ENCODE data around the gene USP43.
"Not testable (repeated sequence)": the region's sequence is repeated elsewhere in the genome, so short reads cannot be mapped to it uniquely, and the experiment has no call there.

USP43 gene

DNA sequence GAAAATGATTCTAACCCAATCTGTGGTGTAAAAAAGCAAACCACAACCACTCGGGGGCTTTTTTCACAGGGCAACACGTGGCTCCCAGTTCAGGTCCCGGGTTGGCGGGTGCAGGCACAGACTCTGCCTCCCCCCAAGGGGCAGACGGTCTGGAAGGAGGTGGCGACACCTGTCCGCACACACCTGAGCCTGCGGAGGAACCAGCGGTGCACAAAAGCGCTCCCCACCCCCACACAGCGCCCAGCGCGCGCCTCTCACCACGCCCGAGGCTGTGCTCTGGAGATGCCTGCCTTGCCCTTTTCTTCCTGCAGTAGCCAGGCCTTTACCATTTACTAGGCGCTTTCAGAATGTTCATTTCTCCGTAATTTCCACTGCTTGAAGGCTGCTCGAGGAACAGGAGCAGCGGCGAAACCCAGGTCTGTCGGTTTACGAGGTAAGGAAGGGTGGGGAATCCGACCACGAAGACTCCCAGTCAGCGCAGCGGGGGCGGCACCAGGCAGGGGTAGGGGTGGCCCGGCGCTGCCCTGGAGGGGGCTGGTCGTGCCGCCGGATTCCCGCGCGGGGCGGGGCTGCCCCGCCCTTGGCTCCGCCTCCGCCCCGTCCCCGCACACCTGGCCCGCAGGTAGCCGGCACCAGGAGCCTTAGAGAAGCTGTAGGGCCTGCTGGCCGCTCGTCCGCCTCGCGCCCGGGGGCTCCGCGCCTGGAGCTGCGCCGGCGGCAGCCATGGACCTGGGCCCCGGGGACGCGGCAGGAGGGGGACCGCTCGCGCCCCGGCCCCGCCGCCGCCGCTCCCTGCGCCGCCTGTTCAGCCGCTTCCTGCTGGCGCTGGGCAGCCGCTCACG, at the start of gene USP43:
Gene USP43, plus strand, starts transcription at position 608 of the 842 bp plus-strand sequence. Its CDS starts 116 bp downstream, at position 724.
- DNase-seq (ENCODE audit: low read depth in 1 of 2, low spot score in 1 of 2): no peak

- not testable (repeated sequence) for DNase-seq (ENCODE audit: low read depth in 1 of 2, low spot score in 1 of 2)
Observed at GRCh38 chr17:9597638-9598037, 47.7 kb upstream of the USP43 start.

DNA sequence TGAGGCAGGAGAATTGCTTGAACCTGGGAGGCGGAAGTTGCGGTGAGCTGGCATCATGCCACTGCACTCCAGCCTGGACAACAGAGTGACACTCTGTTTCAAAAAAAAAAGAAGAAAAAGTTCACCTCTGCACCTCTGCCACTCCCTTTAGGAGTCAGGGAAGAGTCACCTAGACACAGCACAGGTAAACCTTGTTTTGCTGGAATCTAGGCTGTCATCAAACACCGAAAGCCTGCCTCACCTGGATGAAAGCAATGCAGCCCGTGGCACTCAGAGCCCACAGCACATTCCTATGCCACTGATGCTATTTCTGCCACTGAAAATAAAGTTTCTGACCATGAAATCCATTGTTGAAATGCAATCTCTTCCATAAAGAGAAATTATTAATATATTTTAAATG, 46.7 kb upstream of the USP43 start:
- DNase-seq (ENCODE audit: low read depth in 1 of 2, low spot score in 1 of 2): no peak

- not testable (repeated sequence) for DNase-seq (ENCODE audit: low read depth in 1 of 2, low spot score in 1 of 2)
Observed at GRCh38 chr17:9604583-9604982, 40.7 kb upstream of the USP43 start.

DNA sequence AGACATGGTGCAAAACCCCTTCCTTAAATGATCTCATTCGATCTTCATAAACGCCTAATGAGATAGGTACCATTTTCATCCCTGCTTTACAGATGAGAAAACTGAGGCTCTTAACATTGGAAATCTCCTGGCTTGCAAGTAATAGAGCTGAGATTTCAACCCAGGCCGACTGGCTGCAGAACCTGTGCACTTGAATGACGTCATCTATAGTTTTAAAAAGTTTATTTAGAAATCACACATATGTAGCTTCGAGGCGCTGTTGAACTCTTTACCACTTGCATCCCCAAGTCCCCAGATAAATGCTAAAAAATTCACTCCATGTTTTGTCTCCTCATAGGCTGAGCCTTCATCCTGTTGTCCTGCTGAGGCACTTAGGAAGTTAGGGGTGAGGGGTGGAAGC, 38.9 kb upstream of the USP43 start:
- no peak for DNase-seq (ENCODE audit: low read depth in 1 of 2, low spot score in 1 of 2)

- not testable (repeated sequence) for DNase-seq (ENCODE audit: low read depth in 1 of 2, low spot score in 1 of 2)
Observed at GRCh38 chr17:9607058-9607457, 38.3 kb upstream of the USP43 start.

DNA sequence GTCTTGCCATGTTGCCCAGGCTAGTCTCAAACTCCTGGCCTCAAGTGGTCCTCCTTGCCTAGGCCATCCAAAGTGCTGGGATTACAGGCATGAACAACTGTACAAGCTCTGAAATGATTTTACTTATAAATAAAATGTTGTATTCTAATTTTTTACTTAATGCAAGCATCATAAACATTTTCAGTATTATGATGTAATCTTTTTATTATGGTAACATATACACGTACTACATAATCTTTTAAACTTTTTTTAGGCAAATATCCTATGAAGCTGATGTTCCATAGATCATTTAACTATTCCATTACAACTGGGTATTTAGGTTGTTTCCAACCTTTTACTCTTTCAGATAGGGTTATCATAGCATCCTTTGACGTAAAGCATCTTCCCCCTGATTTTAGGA, 33.8 kb upstream of the USP43 start:
- no peak for DNase-seq (ENCODE audit: low read depth in 1 of 2, low spot score in 1 of 2)

GRCh38 chr17:9612006-9612405, 33.3 kb upstream of the USP43 start:
- no peak for DNase-seq (ENCODE audit: low read depth in 1 of 2, low spot score in 1 of 2)

DNA sequence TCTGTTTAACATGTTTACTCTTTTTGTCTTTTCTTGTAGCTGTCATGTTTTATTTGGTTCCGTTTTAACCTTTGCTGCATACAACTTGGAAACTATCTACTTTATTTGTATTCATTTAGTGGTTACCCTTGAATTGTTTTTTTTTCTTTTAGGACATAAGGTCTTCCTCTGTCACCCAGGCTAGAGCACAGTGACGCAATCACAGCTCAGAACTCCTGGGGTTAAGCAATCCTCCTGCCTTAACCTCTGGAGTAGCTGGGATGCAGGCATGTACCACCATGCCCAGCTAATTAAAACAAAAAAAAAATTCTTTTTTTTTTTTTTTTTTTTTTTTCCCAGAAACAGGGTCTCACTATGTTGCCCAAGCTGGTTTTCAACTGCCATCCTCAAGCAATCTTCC, 29.8 kb upstream of the USP43 start:
- DNase-seq (ENCODE audit: low read depth in 1 of 2, low spot score in 1 of 2): no peak

DNA sequence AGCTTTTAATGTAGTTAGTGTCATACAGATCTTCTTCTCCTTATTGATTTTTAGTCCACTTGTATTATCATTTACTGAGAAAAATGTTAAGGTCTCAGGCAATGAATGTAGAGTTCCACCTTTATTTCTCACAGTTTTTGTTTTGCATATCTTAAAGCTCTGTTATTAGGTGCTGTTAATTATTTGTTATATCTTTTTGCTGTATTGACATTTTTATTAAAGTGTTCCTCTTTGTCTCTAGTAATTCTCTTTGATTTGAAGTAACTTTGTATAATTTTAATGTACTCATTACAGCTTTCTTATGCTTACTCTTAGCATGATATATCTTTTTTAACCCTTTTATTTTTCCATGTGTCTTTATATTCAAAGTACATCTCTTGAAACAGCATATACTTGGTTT, 22.4 kb upstream of the USP43 start:
- no peak for DNase-seq (ENCODE audit: low read depth in 1 of 2, low spot score in 1 of 2)

GRCh38 chr17:9628509-9628908, 16.8 kb upstream of the USP43 start:
- DNase-seq (ENCODE audit: low read depth in 1 of 2, low spot score in 1 of 2): no peak

DNA sequence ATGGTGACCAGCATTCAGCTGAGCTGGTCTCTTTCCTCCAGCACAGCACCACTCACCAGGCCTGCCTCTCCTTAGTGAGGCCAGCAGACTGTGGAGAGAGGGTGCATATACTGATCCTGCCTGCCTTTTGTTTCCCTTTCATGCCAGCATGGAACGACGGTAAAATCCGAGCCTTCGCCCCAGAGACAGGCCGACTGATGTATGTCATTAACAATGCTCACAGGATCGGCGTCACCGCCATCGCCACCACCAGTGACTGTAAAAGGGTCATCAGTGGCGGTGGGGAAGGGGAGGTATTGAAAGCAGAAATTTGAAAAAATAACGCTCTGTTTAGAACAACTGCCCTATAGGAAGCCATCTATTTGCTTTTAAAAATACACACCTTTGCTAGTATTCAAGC, 12.6 kb upstream of the USP43 start:
- DNase-seq (ENCODE audit: low read depth in 1 of 2, low spot score in 1 of 2): no peak

DNA sequence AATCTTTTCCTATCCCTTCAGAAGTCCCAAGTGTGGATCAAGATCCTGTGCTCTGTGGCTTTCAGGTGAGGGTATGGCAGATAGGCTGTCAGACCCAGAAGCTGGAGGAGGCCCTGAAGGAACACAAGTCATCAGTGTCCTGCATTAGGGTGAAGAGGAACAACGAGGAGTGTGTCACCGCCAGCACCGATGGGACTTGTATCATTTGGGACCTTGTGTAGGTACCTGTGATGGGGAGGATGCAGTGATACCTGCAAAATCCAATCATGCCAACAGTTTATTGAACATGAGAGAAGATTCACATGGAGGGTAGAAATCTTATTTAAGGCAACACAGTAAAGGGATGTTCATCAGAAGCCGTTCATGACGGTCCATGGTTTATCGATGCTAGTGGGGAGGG, 10.0 kb upstream of the USP43 start:
- DNase-seq (ENCODE audit: low read depth in 1 of 2, low spot score in 1 of 2): no peak

- DNase-seq (ENCODE audit: low read depth in 1 of 2, low spot score in 1 of 2): no peak
Observed at GRCh38 chr17:9636501-9636900, 8.8 kb upstream of the USP43 start.

DNA sequence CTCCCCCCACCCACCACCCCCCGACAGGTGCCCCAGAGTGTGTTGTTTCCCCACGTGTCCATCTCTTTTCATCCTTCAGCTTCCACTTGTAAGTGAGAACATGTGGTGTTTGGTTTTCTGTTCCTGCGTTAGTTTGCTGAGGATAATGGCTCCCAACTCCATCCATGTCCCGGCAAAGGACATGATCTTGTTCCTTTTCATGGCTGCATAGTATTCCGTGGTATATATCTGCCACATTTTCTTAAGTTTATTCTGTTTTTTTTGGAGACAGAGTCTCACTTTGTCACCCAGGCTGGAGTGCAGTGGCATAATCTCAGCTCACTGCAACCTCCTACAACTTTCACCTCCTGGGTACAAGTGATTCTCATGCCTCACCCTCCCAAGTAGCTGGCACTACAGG, 4.9 kb upstream of the USP43 start:
- not testable (repeated sequence) for DNase-seq (ENCODE audit: low read depth in 1 of 2, low spot score in 1 of 2)

DNA sequence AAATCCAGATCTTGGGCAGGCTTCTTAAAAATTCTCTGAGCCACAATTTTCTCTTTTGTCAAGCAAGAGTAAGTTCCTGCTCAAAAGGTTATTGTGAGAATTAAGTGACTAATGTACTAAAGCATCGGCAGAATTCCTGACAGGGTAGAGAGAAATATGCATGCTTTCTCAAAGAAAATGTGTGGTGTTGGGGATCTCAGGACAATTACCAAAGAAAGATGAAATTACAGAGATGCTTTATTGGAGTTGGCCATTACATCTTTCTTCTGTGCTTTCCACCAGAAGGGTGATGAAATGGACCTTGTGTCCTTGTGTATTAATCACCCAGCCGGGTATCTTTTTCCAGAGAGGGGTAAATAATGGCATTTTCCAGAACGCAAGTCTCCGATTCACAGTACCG, 1.7 kb upstream of the USP43 start:
- no peak for DNase-seq (ENCODE audit: low read depth in 1 of 2, low spot score in 1 of 2)

GRCh38 chr17:9645851-9646545, 681 bp downstream of the USP43 start:
- no peak for DNase-seq (ENCODE audit: low read depth in 1 of 2, low spot score in 1 of 2)

- DNase-seq (ENCODE audit: low read depth in 1 of 2, low spot score in 1 of 2): no peak
Observed at GRCh38 chr17:9646546-9646885, 1.2 kb downstream of the USP43 start.

DNA sequence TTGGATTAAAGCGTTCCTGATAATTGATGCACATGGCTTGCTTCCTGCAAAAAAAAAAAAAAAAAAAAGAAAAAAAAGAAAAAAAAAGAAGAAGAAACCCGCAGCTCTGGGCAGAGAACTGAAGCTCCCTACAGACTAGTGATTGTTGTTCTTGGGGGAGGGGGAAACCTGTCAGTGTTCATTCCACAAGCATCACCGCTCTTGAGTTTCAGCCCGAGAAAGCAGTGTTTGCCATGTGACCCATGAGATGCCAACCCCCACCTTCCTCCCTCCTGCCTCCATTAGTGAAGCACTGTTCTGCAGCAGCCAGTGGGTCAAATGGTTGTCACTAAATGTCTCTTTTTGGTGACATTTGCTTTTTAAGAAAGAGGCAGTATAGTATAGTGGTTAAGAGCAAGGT, 1.7 kb downstream of the USP43 start:
- DNase-seq (ENCODE audit: low read depth in 1 of 2, low spot score in 1 of 2): no peak

DNA sequence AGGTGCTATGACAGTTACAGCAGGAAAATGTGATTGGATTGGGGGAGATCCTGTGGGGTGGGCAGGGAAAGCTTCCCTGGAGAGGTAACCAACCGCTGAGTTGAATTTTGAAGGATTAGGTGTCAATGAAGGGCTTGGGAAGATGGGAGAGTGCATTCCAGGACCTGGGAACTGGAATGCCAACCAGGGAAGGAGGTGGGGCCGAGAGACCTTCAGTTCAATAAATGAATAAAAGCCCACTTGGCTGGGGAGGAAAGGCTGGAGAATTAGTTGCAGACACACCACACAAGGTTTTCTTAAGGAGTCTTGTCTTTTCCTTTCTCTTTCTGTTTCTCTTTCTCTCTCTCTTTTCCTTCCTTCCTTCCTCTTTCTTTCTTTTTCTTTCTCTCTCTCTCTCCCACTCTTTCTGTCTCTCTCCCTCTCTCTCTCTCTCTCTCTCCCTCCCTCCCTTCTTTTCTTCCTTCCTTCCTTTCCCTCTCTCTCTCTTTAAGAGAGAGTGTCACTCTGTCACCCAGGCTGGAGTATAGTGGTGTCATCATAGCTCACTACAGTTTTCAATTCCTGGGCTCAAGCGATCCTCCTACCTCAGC, 3.3 kb downstream of the USP43 start:
- no peak for DNase-seq (ENCODE audit: low read depth in 1 of 2, low spot score in 1 of 2)

DNA sequence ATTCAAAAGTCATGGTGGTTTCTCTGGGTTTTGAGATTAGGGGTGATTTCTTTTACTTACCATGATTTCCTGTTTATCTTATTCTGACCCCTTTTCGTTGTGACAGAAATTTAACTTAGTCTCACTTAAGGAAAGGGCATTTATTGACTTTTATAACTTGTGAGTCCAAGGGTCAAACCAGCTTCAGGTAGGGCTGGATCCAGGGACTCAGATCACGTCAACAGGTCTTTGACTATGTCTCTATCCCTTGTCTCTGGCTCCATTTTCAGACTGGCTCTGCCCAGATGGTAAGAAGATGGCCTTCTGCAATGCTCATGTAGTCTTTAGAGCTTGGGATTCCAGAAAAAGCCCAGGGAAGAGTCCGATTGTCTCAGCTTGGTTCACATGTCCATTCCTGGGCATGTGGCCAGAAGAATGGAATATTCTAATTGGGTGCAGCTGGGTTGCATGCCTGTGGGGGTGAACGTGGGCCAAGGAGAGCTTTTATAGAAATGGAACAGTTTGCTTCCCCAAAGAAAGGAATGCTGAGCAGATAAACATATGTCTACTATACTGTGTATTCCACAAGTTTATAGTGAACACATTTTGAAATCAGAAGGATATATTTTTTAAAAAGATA, 13.4 kb downstream of the USP43 start:
- no peak for DNase-seq (ENCODE audit: low read depth in 1 of 2, low spot score in 1 of 2)

DNA sequence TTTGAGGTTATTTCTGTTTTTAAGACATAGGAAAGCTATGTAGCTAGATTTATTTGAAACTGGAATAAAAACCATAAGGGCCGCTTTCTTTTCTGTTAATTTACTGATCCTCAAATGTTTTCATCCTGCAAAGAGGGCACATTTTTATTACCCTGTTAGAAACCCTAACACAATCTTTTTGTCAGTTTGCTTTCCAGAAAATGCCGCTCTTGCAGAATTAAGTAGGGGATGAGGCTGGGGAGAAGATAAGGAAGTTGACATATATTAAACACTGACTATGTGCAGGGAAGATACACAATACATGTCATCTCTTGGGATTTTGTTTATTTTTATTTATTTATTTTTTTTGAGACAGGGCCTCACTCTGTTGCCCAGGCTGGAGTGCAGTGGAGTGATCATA, 15.7 kb downstream of the USP43 start:
- DNase-seq (ENCODE audit: low read depth in 1 of 2, low spot score in 1 of 2): no peak
